WI38 (cell line): ENCODE results near the gene TYW5.

Source experiments
- H3K4me3 ChIP-seq: 2 replicates; pipeline ENCODE4 v1.5.1; 2011; ENCODE audit warnings: low read depth, mild to moderate bottlenecking, control low read depth, low read length
- TF ChIP-seq, protein P1 (sequence below): IDR thresholded peaks from 2 replicates; pipeline ENCODE4 v1.5.1; 2012; ENCODE audit warnings: low read depth, mild to moderate bottlenecking, control low read depth, low read length

The TYW5 gene

DNA sequence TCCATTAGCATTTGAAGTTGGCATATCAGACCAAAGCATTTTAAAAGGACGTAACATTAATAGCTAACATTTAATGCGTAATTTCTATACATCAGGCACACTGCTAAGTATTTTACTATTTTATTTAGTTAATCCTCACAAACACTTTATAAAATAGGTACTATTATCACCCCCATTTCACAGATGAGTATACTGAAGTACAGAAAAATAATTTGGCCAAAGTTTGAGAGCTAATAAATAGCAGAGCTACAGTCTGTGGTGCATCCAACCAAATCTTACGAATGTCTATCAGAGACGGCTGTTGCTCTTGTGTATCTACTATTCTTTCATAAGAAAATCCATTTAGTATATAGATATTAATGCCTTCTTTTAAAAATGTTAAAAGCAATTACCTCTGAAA lies 11.9 kb downstream of the TYW5 start:
- TF ChIP-seq, protein P1, sequence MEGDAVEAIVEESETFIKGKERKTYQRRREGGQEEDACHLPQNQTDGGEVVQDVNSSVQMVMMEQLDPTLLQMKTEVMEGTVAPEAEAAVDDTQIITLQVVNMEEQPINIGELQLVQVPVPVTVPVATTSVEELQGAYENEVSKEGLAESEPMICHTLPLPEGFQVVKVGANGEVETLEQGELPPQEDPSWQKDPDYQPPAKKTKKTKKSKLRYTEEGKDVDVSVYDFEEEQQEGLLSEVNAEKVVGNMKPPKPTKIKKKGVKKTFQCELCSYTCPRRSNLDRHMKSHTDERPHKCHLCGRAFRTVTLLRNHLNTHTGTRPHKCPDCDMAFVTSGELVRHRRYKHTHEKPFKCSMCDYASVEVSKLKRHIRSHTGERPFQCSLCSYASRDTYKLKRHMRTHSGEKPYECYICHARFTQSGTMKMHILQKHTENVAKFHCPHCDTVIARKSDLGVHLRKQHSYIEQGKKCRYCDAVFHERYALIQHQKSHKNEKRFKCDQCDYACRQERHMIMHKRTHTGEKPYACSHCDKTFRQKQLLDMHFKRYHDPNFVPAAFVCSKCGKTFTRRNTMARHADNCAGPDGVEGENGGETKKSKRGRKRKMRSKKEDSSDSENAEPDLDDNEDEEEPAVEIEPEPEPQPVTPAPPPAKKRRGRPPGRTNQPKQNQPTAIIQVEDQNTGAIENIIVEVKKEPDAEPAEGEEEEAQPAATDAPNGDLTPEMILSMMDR: no peak
- no peak overlapping the region for H3K4me3 ChIP-seq

DNA sequence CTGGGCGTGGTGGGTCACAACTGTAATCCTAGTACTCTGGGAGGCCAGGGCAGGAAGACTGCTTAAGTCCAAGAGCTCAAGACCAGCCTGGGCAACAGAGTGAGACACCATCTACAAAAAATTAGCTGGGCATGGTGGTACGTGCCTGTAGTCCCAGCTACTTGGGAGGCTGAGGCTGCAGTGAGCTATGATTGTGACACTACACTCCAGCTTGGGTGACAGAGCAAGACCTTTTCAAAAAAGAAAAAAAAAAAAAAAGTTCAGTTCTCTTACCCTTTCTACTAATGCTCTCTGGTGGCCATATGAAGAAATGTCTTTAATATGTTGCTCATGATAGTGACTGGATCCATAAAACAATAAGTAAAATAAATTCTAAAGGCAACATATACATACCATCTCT lies 14.9 kb downstream of the TYW5 start:
- TF ChIP-seq, protein P1: no peak
- no peak overlapping the region for H3K4me3 ChIP-seq

DNA sequence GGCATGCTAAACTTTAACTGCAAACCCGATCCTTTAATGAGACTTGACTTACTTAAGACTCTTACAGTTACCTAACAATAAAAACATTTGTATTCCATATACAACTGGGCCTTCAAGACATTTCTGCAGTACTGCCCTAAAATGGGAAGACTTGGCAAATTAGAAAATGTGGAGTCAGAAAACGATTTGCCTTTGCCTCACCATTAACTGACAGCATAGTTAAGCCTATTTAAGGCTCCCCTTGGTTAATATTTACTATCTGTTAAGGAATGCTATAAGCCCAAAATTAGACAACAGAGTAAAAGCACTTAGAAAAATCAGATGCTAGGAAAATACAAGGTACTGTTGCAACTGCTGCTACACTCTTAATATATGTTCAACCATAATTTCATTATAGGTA lies 18.7 kb downstream of the TYW5 start:
- TF ChIP-seq, protein P1: no peak
- H3K4me3 ChIP-seq: no peak overlapping the region

DNA sequence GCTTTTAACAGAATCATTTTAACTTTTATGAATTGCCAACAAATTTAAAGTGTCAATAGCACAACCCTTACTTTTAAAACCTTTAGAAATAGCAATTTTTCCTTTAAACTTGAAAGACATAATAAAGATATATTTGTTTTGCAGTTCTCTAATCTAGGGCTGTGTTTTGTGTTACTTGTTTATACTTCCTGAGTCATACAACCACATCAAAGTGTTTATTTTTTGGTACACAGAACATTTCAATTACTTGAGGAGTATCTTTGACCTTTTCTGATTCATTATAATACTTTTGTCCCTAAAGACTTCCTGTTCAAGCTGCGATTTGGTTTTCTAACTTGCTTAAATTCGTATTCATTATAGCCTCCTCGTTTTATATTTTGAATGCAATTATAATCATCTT lies 21.8 kb downstream of the TYW5 start:
- no peak overlapping the region for H3K4me3 ChIP-seq

DNA sequence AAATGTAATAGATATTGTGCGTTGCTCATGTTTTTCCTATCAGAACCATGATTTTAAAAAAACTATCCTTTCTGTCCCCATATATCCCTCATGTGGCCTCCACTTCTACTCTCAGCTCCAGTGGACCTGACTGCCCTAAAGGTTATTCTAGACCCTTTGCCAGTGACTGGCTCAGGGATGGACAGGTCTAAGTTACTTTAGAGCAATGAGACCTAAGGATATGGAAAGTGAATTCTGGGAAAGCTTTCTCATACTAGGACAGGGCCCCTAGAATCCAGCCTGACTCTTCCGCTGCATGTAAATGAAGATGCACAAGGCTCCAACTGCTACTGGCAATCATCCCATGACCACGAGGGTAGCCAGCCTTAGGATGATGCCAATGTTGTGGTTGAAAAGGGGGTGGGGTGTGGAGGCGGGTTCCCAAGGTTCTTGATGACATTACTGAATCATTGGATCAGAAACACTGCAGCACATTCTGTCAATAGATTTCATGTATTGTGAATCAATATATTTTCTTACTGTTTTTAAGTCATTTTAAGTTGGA lies 22.9 kb downstream of the TYW5 start:
- no peak overlapping the region for H3K4me3 ChIP-seq
- TF ChIP-seq, protein P1: no peak

More for the DNA sequence above, 21.8 kb downstream of the TYW5 start:
- TF ChIP-seq, protein P1: no peak

DNA sequence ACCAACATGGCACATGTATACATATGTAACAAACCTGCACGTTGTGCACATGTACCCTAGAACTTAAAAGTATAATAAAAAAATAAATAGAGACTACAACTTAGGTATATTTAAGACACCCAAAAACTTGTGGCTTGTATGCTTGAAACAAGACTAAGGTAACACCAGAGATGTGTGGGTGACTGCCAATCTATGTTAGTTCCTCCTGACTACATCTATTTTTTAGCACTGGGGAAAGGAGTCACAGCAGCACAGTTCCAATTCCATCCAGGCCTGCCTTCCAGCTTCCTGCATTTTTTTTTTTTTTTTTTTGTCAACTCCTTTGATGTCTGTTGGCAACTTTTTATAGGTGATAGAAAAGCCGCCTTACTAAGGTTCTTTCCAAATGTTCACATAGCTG lies 26.0 kb downstream of the TYW5 start:
- TF ChIP-seq, protein P1: no peak
- no peak overlapping the region for H3K4me3 ChIP-seq

DNA sequence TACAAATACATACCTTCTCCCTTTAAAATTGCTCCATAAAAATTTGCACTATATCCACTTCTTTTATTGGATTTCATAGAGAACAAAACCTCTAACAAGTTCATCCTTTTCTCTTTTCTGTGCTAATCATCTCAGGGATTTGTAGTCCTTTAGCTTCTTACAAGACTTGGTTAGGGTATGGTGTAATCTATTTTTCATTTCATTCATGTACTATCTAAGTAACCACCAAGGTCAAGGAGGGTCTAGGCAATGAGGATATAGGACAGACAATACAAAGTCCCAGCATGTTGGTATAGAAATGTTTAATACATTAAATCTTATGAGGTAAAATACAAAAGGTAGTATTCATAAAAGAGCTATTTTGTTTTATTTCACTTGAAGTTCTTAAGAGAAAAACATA lies 26.7 kb downstream of the TYW5 start:
- no peak overlapping the region for H3K4me3 ChIP-seq
- TF ChIP-seq, protein P1: no peak
